ENCODE measurements around the gene RING1.

Gene RING1

GRCh38 chr6:33192671-33193602 is 15.4 kb upstream of the RING1 start:
- in situ Hi-C loops (cut with MboI; ENCODE audit: low sequenced_read_pairs, unreplicated experiment), result no loop called here
- no peak for DNase-seq (ENCODE audit: low spot score)
- TF ChIP-seq CTCF (IDR thresholded peaks at IDR 0.05; ENCODE audit: borderline replicate concordance, control extremely low read depth, extremely low read depth, insufficient read depth, missing control alignments), result no peak

GRCh38 chr6:33193619-33194018 is 14.7 kb upstream of the RING1 start:
- no peak for TF ChIP-seq CTCF (IDR thresholded peaks at IDR 0.05; ENCODE audit: borderline replicate concordance, control extremely low read depth, extremely low read depth, insufficient read depth, missing control alignments)
- in situ Hi-C loops (cut with MboI; ENCODE audit: low sequenced_read_pairs, unreplicated experiment), result no loop called here
- no peak for DNase-seq (ENCODE audit: low spot score)

- in situ Hi-C loops (cut with MboI; ENCODE audit: low sequenced_read_pairs, unreplicated experiment), result no loop called here
- DNase-seq (ENCODE audit: low spot score), result no peak
- no peak for TF ChIP-seq CTCF (IDR thresholded peaks at IDR 0.05; ENCODE audit: borderline replicate concordance, control extremely low read depth, extremely low read depth, insufficient read depth, missing control alignments)
Observed at GRCh38 chr6:33194431-33194979, 13.8 kb upstream of the RING1 start.

- no peak for TF ChIP-seq CTCF (IDR thresholded peaks at IDR 0.05; ENCODE audit: borderline replicate concordance, control extremely low read depth, extremely low read depth, insufficient read depth, missing control alignments)
- DNase-seq (ENCODE audit: low spot score), result no peak
- in situ Hi-C loops (cut with MboI; ENCODE audit: low sequenced_read_pairs, unreplicated experiment), result no loop called here
Observed at GRCh38 chr6:33195304-33196165, 12.8 kb upstream of the RING1 start.

GRCh38 chr6:33197431-33198048 is 10.8 kb upstream of the RING1 start:
- in situ Hi-C loops (cut with MboI; ENCODE audit: low sequenced_read_pairs, unreplicated experiment), result no loop called here
- peak; percentile 59 for TF ChIP-seq CTCF (IDR thresholded peaks at IDR 0.05; ENCODE audit: borderline replicate concordance, control extremely low read depth, extremely low read depth, insufficient read depth, missing control alignments)
- peak; percentile 77 for DNase-seq (ENCODE audit: low spot score)
